GM21786 (cell line): ENCODE results near the gene ST3GAL3.
"Not testable (repeated sequence)": the region's sequence is repeated elsewhere in the genome, so short reads cannot be mapped to it uniquely, and the experiment has no call there.

Source experiments
- ATAC-seq: cut with Tn5 transposase; IDR thresholded peaks from one replicate; pipeline ENCODE4 v1.9.1; 2021; ENCODE audit not compliant: unreplicated experiment

Gene ST3GAL3

DNA sequence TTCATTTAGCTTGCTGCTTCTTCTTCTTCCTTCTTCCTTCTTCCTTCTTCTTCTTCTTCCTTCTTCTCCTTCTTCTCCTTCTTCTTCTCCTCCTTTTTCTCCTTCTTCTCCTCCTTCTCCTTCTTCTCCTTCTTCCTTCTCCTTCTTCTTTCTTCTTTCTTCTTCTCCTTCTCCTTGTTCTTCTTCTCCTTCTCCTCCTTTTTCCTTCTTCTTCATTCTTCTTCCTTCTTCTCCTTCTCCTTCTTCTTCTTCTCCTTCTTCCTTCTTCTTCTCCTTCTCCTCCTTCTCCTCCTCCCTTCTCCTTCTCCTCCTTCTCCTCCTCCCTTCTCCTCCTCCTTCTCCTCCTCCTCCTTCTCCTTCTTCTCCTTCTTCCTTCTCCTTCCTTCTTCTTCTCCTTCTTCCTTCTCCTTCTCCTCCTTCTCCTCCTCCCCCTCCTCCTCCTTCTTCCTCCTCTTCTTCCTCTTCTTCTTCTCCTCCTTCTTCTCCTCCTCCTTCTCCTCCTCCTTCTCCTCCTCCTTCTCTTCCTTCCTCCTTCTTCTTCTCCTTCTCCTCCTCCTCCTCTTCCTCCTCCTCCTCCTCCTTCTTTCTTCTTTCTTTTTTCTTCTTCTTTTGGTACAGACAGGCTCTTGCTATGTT, 110.1 kb downstream of the ST3GAL3 start:
- ATAC-seq: no peak

DNA sequence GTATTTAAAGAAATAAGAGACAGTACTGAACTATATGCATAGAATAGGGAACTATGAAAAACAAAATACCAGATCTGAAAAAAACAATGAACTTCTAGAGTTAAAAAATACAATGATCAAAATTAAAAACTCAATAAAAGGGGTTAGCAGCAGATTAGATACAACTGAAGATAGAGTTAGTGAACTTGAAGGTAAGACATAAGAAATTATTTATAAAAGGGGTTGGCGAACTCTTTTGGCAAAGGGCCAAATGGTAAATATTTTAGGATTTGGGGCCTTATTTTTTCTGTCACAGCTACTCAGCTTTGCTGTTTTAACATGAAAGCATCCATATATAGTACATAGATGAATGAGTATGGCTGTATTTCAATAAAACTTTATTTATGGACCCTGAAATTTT, 111.4 kb downstream of the ST3GAL3 start:
- ATAC-seq: no peak

DNA sequence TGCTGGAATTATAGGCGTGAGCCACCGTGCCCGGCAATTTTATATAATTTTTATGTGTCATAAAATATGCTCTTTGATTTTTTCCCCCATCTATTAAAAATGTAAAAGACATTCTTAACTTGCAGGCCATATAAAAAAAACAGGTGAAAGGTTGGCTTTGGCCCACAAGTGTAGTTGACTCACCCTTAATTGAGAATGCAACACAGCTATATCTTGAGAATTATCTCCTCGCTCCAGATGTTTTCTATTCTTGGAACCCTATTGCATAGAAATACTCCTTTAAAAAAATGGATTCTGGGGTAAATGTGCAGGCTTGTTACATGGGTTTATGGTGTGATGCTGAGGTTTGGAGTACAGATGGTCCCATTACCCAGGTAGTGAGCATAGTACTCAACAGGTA, 112.0 kb downstream of the ST3GAL3 start:
- ATAC-seq: no peak

DNA sequence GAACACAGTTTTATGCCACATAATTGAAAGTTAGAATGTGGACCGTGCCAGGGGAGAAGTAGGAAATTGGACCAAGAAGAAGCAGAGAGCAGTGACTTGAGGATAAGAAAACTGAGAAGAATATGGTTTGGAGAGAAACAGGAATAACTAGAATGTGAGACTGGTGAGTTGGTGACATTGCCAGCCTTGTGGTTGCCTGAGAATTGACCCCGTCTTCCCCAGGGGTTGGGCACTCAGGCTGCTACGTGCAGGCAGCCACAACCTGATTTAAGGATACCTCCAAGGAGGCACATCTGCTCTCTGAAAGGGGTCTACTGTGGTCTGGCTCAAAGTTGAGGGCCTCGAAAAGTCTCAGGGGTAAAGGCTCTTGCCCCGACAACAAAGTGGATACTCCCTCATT, 114.1 kb downstream of the ST3GAL3 start:
- ATAC-seq: no peak

DNA sequence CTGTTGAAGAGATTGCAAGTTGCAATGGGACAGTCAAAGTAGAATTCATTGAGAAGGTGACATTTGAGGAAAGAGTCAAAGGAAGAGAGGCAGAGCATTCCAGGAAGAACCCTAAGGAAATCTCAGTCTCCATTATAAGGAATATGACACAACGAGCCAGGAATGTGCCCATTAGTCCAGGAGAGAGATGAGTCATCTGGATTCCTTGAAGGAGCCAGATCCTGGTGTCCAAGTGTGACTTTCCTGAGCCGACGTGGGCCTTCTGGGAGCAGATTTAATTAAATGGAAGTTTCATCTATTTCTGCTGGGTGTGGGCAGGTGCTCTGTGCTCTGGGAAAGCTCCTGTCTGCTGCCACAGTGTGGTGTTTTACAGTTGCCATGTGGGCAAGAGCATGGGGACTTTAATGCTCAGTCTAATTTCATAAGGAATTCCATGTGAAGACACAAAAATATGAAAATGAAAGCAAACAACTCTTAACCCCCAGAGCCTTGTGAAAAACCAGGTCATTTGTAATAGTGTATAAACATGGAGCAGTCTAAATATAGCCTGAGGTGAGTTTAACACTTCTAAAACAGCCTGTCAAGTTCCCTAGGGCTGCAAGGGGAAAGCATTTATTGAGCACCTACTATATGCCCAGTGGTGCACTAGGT, 114.8 kb downstream of the ST3GAL3 start:
- ATAC-seq: no peak

DNA sequence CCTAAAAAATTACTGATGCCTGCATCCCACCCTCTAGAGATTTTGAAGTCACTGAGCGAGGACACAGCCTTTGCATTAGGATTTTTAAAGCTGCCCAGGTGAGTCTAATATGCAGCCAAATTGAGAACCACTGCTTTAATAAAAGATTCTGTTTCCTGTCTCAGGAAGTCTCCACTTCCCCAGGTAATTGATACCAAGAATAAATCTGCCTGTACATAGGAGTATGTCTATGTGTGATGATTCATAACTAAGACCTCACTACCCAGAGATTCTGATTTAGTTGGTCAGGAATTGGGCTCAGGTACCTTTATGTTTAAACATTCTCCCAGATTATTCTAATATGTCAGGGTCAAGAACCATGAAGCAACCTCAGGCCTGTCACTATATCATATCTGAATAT, 117.5 kb downstream of the ST3GAL3 start:
- ATAC-seq: no peak

DNA sequence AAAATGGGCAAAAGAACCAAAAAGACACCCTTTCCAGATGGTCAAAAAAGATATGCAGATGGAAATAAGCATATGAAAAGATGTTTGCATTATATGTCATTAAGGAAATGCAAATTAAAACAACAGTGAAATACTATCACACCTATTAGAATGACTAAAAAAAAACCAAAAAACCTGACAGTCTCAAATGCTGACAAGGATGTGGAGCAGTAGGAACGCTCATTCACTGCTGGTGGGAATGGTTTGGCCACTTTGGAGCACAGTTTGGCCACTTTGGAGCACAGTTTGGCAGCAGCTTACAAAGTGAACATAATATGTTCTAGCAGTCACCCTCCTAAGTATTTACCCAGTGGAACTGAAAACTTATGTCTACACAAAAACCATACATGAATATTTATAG, 121.2 kb downstream of the ST3GAL3 start:
- ATAC-seq: no peak

DNA sequence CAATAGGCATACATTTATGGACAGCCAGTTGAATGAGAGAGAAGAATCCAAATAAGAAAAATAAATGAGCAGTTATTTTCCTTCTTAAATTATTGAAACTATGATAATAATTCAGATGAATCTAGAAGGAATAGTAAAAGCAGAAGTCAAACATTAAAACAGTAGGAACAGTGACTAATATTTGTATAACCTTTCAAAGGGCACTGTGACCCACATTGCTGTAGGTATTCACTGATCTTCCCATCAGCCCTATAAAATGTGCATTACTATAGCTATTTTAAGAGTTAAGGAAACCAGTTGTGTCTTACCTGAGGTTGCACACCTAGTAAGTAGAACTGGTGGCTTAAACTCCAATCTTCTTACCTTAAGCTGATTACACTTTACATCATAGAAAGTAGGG, 123.5 kb downstream of the ST3GAL3 start:
- no peak for ATAC-seq

DNA sequence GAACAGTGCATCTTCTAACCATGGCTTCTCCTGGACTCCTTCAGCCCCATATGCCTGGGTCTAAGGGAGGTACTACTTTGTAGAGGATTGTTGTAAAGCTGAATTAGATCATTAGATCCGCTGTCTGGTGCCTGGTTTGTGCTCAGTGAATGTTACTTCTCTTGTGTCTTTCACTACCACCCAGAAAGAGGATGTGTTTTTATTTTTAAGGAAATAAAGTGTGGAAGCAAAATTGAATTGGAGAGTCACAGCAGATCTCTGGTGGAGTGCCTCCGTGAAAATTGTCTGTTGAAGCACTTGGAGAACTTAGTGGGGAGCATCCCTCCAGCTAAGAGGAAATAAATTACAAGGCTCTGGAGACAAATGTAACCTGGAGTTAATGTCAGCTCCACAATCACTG, 124.5 kb downstream of the ST3GAL3 start:
- ATAC-seq: no peak

DNA sequence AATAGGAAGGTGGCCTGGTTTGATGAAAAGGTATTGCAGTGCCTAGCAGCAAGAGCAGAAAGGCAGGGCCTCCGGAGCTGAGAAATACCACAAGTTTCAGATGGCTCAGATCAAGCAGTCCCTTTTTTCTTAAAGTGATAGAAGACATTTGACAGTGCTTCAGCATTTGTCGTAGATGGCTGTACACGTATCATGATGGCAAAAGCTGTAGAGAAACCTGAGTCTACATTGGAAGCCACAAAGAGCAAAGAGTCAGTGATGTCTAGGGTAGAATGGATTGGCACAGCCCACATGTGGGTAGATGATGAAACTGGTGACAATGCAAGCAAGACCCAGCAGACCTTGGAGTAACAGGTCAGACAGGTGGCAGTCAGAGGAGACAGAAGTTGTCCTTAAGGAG, 124.9 kb downstream of the ST3GAL3 start:
- ATAC-seq: peak; percentile 40

DNA sequence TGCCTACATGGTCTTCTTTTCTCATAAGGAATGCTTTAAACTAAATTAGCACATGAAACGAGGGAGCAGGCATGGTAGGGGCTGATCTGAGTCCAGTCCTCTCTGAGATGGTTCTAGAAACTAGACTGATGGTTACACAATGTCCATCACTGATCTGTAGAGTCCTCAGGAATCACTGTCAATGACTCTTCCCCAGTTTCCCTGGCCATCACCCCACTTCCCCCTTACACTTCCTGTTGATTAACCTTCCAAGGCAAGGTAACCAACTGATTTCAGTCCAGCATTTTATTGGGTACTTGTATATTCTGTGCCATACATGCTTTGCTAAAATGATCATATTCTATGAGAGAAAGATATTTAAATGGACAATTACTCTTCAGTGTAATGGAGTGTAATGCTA, 125.7 kb downstream of the ST3GAL3 start:
- no peak for ATAC-seq

DNA sequence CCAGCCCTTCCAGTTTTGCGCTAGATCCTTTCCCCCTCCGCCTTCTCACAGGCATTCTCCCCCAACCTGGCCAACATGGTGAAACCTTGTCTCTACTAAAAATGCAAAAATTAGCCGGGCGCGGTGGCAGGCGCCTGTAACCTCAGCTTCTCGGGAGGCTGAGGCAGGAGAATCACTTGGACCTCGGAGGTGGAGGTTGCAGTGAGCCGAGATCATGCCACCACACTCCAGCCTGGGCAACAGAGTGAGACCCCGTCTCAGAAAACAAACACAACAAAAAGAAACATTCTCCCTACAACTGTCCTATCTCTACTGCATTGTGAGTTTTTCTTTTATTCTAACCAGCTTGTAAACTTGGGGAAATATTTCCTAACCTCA, 126.6 kb downstream of the ST3GAL3 start:
- not testable (repeated sequence) for ATAC-seq

DNA sequence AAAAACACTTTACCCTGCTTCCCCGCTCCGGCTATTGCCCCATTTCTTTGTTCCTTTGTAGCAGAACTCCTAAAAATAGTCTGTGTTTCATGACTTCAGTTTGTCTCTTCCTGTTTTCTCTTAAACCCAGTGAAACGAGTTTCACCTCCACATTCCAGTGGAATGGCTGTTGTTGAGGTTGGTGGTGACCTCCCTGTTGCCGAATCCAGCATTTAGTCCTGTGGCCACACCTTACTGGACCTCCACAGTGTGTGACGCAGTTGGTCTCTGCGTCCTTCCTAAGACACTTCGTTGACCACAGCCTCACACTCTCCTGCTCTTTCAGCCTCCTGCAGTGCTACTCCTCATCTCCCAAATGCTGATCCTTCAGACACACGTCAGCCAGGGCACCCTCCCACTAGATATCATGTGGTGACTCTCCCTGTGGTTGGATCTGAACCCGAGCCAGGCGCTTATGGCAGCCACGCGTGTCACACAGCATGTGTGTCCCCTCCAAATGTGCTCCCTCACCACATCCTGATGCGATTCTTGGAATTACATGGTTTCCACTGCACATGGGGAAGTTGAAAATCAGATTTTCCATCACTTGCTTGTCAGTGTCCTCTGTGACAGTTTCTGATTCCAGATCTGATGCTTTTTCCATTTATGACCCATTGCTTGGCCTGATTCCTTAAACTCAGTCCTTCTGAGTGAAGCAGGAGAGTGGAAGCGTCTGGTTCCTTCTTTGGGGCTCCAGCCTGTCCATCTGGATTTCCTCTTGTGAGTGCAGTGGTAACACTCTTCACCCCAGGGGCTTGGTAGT, 127.1 kb downstream of the ST3GAL3 start:
- ATAC-seq: no peak

DNA sequence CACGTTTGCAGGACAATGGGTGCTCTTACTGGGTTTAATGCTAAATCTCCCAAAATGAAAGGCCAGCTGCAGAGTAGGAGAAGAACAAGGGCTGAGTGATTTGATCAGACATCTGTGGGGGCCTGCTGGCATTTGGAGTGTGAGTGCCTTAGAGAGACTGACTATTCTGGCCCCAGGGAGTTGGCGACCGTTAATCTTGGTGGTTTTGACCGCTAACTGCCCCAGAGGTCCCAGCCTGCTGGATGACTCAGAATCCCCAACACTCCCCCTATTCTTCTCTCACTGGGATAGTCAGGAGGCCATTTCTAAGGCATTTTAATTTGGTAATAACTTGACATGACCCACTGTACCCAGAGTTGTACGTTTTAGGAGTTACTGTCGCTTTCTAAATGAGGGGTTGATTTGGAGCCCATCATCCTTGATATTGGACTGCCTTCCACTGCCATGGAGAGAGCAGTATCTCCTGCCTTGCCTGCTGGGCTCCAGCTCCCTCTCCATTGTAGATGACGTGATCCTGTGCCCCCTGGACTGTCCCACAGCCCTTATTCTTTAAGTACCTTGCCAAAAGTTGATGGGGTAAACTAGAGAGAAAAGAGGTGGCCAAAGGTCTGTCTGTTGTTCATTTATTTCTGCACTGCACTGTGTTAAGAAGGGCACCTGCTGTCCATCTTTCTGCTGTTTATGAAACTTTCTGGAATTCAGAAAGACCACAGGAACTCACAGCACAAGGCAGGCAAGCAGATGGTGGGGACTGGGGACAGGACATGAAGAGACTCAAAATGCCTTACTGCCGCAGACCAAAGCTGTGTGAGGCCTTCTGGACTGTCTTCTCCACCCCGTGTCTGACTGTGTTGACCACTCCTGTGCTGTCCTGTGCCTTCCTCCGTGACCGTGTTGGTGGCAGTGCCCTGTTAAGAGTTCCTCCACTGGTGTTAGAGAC, 128.0 kb downstream of the ST3GAL3 start:
- ATAC-seq: no peak

DNA sequence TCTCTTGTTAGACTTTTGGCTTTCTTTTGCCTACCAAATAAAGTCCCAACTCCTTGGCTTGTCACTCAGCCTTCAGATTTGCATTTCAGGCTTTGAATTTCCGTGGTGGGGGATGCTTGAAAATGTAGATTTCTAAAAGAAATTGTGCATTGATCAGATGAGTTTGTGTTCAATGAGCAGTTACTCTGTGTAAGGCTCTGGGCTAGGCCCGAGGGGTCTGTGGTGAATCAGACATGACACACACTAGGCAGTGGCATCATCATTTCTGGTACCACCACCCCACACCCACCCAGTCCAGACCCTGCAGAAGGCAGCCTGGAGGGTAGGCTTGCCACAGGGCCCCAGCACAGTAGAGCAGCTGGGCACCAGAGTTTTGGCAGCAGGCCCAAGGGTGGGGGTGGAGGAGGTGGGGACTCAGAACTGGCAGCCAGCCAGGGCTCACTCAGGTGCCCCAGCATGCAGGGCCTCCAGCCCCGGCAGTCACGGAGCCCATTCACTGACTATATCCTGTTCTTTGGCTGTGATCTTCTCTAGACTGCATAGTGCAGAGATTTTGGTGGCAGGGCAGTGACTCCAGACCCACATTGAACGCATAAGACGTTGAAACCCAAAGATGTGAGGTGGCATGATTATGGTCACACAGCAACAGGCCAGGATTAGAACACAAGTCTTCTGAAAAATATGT, 129.1 kb downstream of the ST3GAL3 start:
- ATAC-seq: peak; percentile 52

DNA sequence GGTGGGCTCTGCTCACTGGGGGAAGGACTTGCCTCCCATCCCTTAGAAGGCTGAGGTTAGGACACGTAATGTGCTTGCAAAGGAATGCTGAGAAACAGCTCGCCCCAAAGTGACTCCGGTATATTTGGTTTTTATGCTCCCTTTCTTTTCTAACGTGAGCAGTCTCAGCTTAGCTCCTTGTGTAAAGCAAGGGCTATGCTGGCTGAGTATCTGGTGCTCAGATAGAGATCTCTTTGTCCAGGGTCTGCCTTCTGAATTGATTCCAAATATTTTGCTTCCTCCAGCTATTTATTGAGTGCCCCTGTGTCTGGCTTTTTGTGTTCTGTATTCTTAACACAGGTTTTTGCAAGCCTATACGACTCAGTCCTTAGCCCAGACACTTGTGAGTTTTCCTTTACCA, 131.7 kb downstream of the ST3GAL3 start:
- no peak for ATAC-seq

DNA sequence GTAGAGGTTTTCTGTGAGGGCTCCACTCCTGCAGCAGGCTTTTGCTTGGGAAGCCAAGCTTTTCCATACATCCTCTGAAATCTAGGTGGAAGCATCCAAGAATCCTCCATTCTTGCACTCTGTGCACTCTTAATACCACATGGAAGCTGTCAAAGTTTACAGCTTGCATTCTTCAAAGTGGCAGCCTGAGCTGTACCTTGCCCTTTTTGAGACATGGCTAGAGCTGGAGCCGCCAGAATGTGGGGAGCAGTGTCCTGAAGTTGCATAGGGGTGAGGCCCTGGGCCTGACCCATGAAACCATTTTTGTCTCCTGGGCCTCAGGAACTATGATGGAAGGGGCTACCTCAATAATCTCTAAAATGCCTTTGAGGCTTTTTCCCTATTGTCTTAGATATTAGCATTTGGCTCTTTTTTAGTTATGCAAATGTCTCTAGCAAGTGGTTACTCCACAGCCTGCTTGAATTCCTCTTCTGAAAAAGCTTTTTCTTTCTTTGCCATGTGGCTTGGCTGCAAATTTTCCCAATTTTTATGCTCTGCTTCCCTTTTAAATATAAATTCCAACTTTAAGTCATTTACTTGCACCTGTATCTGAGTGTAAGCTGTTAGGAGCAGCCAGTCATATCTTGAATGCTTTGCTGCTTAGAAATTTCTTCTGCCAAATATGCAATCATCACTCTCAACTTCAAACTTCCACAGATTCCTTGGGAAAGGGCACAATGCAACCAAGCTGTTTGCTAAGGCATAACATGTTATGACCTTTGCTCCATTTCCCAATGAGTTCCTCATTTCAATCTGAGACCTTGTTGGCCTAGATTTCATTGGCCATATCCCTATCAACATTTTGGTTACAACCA, 134.2 kb downstream of the ST3GAL3 start:
- ATAC-seq: no peak

DNA sequence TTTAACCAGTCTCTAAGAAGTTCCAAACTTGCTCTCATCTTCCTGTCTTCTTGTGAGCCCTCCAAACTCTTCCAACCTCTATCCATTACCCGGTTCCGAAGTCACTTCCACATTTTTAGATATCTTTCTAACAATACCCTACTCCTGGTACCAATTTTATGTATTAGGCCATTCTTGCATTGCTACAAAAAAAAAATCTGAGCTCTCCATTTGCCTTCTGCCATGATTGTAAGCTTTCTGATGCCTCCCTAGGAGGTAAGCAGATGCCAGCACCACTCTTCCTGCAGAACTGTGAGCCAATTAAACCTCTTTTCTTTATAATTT, 134.8 kb downstream of the ST3GAL3 start:
- no peak for ATAC-seq

DNA sequence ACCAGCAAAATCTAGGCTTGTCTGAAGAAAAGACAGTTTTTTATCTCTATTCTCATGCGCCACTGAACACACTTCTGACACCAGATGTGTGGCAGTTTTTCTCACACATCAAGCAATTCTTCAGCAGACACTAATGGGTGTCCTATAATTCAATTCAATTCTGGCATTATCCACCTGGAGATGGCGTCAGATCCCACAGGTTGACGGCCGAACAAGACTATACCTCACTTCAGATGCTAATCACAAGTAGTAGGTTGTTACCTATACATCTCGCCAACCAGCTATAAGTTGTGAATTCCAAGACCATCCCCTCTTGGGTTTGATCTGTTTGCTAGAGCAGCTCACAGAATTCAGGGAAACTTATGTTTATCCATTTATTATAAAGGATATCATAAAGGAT, 136.3 kb downstream of the ST3GAL3 start:
- ATAC-seq: no peak

DNA sequence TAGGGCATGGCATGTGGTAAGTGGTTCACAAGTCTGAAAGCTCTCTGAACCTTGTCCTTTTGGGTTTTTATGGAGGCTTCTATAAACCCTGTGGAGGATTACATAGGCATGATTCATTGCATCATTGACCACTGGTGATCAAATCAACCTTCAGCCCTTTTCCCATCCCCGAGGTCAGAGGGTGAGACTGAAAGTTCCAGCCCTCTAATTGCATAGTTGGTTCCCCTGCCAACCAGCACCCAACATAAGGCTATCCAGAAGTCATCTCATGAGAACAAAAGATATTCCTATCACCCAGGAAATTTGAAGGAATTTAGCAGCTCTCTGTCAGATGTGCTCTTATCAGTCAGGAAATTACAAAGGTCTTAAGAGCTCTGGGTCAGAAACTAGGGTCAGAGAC, 136.8 kb downstream of the ST3GAL3 start:
- ATAC-seq: no peak
